ENCODE measurements around the gene UBE2L5.

Gene UBE2L5

GRCh38 chr13:30381049-30381448 is 41.2 kb upstream of the UBE2L5 start:
- H3K27me3 ChIP-seq (ENCODE audit: insufficient read depth, low read length, poor library complexity, severe bottlenecking), result no peaks in the 10 kb centered on the region
- no peaks in the 10 kb centered on the region for H3K36me3 ChIP-seq (ENCODE audit: insufficient read depth, low read length)
- no peak for TF ChIP-seq EZH2phosphoT487 (IDR thresholded peaks at IDR 0.05; ENCODE audit: borderline replicate concordance)
- TF ChIP-seq, protein P1, sequence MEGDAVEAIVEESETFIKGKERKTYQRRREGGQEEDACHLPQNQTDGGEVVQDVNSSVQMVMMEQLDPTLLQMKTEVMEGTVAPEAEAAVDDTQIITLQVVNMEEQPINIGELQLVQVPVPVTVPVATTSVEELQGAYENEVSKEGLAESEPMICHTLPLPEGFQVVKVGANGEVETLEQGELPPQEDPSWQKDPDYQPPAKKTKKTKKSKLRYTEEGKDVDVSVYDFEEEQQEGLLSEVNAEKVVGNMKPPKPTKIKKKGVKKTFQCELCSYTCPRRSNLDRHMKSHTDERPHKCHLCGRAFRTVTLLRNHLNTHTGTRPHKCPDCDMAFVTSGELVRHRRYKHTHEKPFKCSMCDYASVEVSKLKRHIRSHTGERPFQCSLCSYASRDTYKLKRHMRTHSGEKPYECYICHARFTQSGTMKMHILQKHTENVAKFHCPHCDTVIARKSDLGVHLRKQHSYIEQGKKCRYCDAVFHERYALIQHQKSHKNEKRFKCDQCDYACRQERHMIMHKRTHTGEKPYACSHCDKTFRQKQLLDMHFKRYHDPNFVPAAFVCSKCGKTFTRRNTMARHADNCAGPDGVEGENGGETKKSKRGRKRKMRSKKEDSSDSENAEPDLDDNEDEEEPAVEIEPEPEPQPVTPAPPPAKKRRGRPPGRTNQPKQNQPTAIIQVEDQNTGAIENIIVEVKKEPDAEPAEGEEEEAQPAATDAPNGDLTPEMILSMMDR (conservative IDR thresholded peaks at IDR 0.05; ENCODE audit: low read length), result no peak

DNA sequence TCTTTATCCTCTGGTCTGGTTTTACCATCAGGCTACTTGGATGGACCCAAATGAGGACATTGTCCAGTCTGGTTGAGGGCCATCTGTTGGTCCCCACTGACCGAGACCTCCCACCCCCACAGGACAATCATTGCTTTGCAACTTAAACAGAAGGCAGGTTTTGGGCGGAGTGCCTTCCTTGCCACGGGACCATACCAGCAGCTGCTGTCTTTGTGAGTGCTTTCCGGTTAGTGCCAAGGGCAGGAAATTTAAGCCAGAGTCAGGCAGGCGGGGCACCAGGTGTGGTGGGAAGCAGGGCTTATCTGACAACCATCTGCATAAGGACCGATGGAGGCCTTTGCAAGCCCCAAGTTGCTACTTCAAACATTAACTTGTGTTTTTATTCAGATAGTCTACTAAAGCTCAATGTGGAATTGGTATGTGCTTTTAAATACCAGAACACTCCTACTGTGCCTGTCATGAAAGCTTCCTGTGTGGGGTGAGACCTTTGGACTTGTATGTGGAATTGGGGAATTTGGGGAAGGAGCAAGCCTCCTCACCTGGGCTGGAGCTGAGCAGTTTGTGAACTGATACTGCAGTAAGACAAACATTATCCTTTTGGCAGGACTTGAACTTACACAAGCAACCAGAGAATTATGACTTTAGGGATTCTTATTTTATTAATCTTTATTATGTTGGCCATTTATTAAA is 39.3 kb upstream of the UBE2L5 start:
- Histone ChIP-seq H3K9me3 (ENCODE audit: insufficient read depth, low read depth, low read length) (no peaks in the 10 kb centered on the region), H3K36me3 (ENCODE audit: insufficient read depth, low read length) (no peaks in the 10 kb centered on the region), H3K79me2 (ENCODE audit: insufficient read depth, low read length) (no peaks in the 10 kb centered on the region), H2AFZ (ENCODE audit: low read length) (no peak overlapping the region), H4K20me1 (ENCODE audit: insufficient read depth, low read length, poor library complexity, severe bottlenecking) (no peaks in the 10 kb centered on the region), H3K9ac (ENCODE audit: low read depth, low read length, poor library complexity, severe bottlenecking) (no peak overlapping the region), H3K9me2 (replicated peaks; ENCODE audit: low read depth, low read length) (no peaks in the 10 kb centered on the region), H3K4me1 (ENCODE audit: insufficient read depth, low read length, poor library complexity, severe bottlenecking) (peaks cover 15% of the 10 kb centered on the region), H3K4me3 (ENCODE audit: low read length, poor library complexity, severe bottlenecking) (no peak overlapping the region), H3K27me3 (ENCODE audit: insufficient read depth, low read length, poor library complexity, severe bottlenecking) (no peaks in the 10 kb centered on the region), H3F3A (ENCODE audit: low read depth) (no peaks in the 10 kb centered on the region), H3K4me2 (ENCODE audit: low read depth, low read length, poor library complexity, severe bottlenecking) (no peak overlapping the region)
- TF ChIP-seq EZH2phosphoT487 (IDR thresholded peaks at IDR 0.05; ENCODE audit: borderline replicate concordance), result no peak
- TF ChIP-seq, protein P1 (conservative IDR thresholded peaks at IDR 0.05; ENCODE audit: low read length), result no peak

More at GRCh38 chr13:30381049-30381448, 41.2 kb upstream of the UBE2L5 start:
- Histone ChIP-seq H3K4me1 (ENCODE audit: insufficient read depth, low read length, poor library complexity, severe bottlenecking) (peaks cover 31% of the 10 kb centered on the region), H3F3A (ENCODE audit: low read depth) (peaks cover 11% of the 10 kb centered on the region), H2AFZ (ENCODE audit: low read length) (no peak overlapping the region), H3K9ac (ENCODE audit: low read depth, low read length, poor library complexity, severe bottlenecking) (no peak overlapping the region), H4K20me1 (ENCODE audit: insufficient read depth, low read length, poor library complexity, severe bottlenecking) (no peaks in the 10 kb centered on the region), H3K9me3 (ENCODE audit: insufficient read depth, low read depth, low read length) (no peaks in the 10 kb centered on the region), H3K4me2 (ENCODE audit: low read depth, low read length, poor library complexity, severe bottlenecking) (no peak overlapping the region), H3K79me2 (ENCODE audit: insufficient read depth, low read length) (peaks cover 4% of the 10 kb centered on the region; the same call in 1 of the 2 replicates), H3K4me3 (ENCODE audit: low read length, poor library complexity, severe bottlenecking) (no peak overlapping the region), H3K9me2 (replicated peaks; ENCODE audit: low read depth, low read length) (no peaks in the 10 kb centered on the region)

DNA sequence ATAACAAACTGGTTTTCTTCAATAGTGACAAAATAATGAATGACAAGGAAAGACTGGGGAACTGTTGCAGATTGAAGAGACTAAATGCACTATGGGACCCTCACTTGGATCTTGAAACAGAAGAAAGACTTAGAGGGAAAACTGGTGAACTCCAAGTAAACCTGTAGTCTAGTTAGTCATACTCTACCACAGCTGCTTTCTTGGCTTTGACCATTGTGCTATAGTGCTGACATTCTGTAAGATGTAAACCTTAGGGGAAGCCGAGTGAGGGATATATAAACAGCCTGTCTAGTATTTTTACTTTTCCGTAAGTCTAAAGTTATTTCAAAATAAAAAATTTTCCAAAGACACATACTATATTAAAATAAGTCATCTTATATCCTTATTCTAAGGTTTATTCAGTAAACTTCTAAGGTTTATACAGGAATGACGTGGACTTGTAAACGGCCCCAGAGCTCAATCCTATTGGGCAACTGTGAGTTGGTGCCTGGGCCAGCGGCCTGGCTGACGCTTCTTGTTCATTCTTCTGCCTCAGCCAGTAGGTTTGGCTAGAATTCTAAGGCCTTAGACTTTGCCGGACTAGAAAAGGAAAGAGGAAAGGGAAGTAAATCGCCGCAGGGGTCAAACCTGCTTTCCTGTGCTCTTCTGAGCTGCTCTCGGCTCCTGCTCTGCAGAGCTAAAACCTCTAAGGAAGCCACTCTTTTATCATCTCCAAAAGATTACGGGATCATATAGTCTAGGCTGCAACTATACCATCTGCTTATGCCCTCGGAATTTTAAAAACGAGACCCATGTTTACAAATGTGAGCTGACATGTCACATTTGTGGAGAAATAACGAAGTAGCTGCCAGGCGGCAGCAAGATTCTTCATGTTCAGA is 33.6 kb upstream of the UBE2L5 start:
- H3K79me2 ChIP-seq (ENCODE audit: insufficient read depth, low read length), result no peaks in the 10 kb centered on the region
- peak overlapping the region; percentile 58 for H3K4me2 ChIP-seq (ENCODE audit: low read depth, low read length, poor library complexity, severe bottlenecking)
- peaks cover 19% of the 10 kb centered on the region for H3K4me1 ChIP-seq (ENCODE audit: insufficient read depth, low read length, poor library complexity, severe bottlenecking)
- H3K9ac ChIP-seq (ENCODE audit: low read depth, low read length, poor library complexity, severe bottlenecking), result peak overlapping the region; percentile 41
- no peak for TF ChIP-seq EZH2phosphoT487 (IDR thresholded peaks at IDR 0.05; ENCODE audit: borderline replicate concordance)
- TF ChIP-seq, protein P1 (conservative IDR thresholded peaks at IDR 0.05; ENCODE audit: low read length), result no peak
- H3F3A ChIP-seq (ENCODE audit: low read depth), result no peaks in the 10 kb centered on the region; the same call in 1 of the 2 replicates
- H3K36me3 ChIP-seq (ENCODE audit: insufficient read depth, low read length), result no peaks in the 10 kb centered on the region
- H3K4me3 ChIP-seq (ENCODE audit: low read length, poor library complexity, severe bottlenecking), result peak overlapping the region; percentile 35
- no peaks in the 10 kb centered on the region for H4K20me1 ChIP-seq (ENCODE audit: insufficient read depth, low read length, poor library complexity, severe bottlenecking)
- no peaks in the 10 kb centered on the region for H3K27me3 ChIP-seq (ENCODE audit: insufficient read depth, low read length, poor library complexity, severe bottlenecking)
- H2AFZ ChIP-seq (ENCODE audit: low read length), result peak overlapping the region; percentile 82
- H3K9me2 ChIP-seq (replicated peaks; ENCODE audit: low read depth, low read length), result no peaks in the 10 kb centered on the region
- no peaks in the 10 kb centered on the region for H3K9me3 ChIP-seq (ENCODE audit: insufficient read depth, low read depth, low read length)

Data from Loucy (cell line).